Measurements from ENCODE around the gene SREBF2. TPM values are rescaled to one million over a fixed set of nuclear protein-coding genes. Genes with fewer than 3 reads are reported as not detected.
A peak's percentile ranks its signal among the peaks of the same experiment; 100 is the strongest.
"Not testable (repeated sequence)": the region's sequence is repeated elsewhere in the genome, so short reads cannot be mapped to it uniquely, and the experiment has no call there.

Gene SREBF2
- total RNA-seq, 1 donor from 2014 or later, result 80.3 TPM

DNA sequence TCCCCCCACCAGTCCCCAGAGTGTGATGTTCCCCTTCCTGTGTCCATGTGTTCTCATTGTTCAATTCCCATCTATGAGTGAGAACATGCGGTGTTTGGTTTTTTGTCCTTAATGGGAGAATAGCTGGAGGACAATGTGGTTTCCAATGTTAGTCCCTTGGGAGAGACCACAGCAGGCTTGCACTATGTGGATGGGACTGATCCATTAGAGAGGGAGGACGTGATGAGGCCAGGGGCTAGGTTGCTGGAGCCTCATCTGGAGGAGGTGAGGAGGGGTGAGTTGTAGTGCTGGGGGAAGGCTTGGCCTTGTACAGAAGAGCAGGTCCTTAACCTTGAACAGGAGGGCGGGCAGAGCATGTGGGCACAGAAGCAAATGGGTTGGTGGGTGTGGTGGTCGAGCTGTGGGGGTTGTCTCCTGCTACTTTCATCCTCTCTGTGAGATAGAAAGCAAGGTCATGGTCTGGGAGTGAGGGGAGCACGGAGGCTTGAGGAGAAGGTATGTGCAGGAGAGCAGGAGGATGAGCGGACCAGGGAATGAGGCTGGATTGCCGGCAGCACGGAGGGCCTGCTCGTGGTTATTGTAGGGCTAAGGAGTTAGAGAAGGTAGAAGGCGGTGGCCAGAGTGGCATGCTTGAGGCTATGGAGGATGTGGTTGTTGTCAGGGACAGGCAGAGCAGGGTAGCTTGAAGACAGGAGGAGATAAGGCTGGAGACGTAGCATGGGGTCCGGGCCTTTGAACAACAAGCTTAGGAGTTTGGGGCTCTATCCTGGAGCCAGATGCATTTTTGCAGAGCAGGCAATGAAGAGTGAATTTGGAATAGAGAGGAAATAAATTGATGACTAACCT, 11.2 kb upstream of the SREBF2 start:
- DNase-seq (ENCODE audit: low read depth), result no peak

DNA sequence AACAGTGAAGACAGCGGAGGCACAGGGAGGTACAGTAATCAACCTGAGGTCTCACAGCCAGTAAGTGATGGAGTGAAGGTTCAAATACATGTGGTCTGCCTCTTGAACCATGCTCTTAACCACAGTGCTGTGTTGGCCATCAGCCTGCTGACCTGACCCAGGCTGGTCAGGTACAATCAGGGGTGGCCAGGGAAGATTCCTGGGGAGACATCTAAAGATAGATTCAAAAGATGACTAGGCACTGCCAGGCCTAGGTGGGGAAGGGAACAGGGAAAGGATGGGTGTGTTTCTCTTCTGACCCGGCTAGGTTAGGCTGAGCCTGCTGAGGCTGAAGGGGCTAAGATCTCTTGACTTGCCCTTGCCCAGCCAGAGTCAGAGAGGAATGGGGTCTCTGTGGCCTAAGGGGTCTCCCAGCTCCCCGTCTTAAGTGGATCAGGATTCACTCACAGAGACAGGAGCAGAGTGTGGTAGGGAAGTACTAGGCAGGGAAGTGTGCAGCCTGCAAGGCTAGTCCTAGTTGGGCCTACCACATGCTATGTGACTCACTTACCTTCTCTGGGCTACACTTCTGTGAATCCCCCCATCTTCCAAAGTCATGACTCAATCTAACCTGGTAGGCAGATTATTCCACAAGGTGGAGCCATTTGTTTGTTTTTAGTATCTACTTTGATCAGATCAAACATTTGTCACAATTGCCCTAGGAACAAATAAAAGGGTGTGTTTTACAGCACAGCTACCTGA, 10.4 kb upstream of the SREBF2 start:
- DNase-seq (ENCODE audit: low read depth), result peak; percentile 89

DNA sequence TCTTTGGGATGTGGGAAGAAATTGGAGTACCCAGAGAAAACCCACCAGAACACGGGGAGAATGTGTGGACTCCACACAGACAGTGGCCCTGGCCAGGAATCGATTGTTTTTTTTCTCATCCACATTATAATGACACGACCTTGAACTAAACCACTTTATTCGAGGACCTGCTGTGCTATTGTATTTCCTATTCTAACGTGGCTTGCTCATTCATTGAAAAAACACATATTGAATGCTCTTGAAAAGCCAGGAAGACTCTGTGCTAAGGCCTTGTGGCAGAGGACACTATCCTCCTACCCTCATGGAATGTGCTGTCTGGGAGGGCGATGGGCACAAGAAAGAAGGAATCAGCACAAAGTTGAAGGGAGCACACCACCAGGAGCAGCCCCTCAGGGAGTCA, 9.1 kb upstream of the SREBF2 start:
- no peak for DNase-seq (ENCODE audit: low read depth)

DNA sequence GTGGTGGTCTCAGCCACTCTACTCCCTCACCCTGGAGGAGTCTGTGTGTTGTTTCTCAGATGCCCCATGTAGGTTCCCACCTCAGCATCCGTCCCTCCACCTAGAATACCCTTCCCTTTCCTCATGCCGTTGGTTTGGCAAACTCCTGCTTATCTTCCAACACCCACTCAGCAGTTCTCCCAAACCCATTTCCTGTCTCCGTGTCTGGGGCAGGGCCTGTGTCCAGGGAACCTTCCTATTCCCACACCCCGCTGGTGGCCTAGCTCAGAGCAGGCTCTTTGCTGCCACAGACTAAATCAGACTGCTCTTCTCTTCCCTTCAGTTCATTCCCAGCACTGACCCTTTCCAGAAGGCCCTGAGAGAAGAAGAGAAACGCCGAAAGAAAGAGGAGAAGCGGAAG, 7.5 kb upstream of the SREBF2 start:
- DNase-seq (ENCODE audit: low read depth), result no peak

DNA sequence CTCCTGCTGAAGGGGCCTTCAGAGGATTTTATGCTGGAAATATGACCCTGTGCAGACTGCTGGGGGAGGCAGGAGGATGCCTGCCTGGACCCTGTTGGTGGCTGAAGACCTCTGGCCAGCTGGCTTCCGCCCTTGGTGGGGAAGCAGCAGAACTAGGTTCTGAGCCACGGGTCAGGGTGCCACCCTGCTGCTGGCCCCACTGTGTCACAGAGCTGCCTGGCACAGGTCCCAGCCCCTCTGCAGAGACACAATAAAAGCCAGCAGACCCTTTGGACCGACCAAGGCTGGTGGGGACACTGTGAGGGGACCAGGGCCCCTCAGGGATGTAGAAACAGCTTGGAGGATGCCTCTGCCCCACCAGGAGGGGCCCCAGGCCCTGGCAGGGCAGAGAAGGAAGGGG, 6.9 kb upstream of the SREBF2 start:
- no peak for DNase-seq (ENCODE audit: low read depth)

DNA sequence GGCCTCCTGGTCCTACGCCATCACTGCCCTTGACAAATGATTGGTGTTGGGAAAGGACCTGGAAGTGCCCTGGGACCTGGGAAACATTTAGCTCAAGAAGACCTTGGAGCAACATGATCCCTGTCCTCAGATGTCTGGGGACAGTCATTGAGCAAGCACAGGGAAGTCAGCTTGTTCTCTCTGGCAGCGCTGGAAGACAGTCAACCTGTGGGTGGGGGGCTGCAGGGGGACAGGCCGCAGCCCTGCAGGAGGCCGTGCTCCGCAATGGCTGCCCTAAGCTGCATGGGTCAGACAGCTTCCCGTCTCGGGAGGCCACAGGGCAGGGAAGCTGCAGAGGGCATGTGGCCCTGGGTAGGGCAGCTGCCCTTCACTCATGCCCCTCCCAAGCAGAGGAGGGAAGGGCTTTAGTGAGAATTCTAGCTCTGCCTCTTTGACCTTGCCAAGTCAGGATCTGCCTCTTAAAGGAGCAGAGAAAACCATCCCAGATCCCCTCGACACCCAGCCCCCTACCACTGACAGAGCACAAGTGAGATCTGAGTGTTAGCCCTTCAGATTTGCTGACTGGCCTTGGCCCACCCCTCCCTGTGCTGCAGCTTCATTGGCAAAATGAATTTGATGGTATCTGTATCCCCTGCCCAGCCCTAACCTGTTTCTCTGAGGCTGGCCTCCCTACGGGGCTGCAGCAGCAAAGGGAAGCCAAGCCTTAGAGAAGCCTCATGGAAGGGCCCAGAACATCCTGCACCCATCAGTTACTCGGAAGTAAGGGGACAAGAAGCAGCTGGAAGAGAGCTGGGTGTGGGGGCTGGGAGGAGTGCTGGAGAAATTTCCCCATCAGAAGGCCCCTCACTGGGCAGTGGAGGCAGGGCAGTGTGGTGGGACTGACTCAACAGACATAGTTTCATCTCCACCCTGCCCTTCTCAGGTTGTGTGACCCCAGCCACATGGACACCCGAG, 6.2 kb upstream of the SREBF2 start:
- no peak for DNase-seq (ENCODE audit: low read depth)

DNA sequence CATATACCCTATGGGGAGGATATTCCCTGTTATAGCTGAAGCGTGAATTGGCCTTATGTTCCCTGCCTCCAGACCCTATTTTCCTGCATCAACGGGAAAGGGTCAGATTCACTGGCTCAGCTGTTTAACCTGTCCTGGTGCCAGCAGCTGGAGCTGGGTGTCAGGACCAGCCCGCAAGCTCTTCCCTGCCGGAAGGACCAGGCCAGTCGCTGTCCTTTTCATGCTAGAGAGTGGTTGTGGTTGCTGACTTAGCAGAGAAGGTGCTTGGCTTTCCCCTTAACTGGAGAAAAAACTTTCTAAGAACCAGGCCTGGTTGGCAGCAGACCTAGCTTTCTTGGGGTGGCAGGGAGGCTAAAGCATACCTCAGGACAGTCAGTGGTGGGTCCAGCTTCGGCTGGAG, 5.2 kb upstream of the SREBF2 start:
- DNase-seq (ENCODE audit: low read depth), result no peak

DNA sequence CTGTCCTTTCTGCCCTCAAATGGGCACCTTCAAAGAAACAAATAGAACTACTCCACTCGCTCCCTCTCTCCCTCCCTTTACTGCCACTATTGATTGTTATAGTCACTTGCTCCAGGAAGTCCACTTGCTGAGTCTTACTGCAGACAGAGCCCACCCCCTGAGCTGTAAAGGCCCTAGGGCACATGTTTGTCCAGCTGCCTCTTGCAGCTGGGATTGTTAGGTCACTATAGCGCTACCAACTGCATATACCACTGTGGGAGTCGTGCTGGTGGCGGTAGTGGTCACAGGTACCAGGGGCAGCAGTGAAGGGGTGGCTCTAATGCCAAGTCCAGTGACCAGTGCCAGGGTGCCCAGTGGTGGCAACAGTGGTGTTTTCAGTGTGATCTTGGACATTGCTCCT, 4.4 kb upstream of the SREBF2 start:
- no peak for DNase-seq (ENCODE audit: low read depth)

DNA sequence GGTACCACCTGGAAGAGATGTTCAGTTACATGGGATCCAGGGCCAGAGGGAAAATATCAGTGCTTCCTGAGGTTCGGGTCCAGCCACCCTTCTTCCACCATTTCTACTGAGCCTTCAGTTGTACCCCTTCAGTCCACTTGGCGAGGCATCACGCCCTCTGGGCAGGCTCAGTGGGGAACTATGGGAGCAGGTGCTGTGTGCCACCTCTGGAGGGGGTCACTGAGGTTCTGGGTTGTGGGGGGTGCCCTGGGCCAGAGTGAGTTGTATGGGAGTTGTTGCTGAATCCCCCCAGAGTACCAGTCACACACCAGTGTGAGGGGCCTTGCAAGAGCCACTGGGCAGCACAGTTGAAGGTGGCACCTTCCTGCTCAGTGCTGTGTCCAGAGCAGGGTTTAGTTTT, 2.7 kb upstream of the SREBF2 start:
- no peak for DNase-seq (ENCODE audit: low read depth)

DNA sequence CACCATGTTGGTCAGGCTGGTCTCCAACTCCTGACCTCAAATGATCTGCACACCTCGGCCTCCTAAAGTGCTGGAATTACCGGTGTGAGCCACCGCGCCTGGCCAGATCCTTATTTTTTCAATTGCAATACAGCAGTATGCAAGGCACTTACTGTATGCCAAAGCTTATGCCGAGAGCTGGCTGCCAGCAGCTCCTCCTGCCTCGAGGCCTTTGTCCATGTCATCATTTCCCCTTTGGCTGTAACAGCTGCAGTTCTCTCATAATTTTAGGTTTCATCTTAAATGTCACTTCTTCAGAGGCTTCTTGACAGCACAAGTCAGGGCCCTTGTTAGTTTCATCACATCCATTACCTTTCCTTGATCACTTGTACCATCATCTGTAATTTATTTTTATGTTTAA, 1.5 kb upstream of the SREBF2 start:
- no peak for DNase-seq (ENCODE audit: low read depth)

DNA sequence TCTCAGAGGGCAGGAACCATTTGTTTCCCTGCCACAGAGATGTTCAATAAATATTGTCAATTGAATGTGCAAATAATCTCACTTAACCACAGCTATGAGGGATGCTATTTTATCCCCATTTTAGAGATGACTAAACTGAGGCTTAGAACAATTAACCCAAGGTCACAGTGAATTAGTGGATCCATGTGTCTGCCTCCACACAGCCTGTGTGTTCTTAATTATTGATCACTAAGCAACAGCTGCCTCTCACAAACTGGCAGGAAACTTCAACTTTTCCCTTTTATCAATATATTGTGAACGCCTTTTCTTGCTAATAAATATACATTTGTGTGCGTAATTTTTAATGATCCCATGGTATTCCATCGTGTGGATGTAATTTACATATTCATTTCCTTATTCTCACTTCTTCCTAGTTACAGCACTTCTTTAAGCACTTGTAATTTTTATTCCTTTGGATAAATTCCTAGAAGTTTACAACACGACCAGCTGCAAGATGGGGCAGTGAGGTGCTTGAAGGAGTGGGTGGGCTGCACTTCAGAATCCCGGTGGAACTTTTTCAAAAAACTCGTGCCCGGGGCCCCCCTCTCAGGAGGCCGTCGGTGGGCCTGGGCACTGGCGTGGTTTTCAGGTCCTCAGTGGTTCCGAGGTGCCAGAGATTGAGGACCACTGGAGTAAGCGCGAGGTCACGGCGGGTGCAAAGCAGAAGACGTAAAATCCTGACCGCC, 915 bp upstream of the SREBF2 start:
- peak; percentile 48 for DNase-seq (ENCODE audit: low read depth)

DNA sequence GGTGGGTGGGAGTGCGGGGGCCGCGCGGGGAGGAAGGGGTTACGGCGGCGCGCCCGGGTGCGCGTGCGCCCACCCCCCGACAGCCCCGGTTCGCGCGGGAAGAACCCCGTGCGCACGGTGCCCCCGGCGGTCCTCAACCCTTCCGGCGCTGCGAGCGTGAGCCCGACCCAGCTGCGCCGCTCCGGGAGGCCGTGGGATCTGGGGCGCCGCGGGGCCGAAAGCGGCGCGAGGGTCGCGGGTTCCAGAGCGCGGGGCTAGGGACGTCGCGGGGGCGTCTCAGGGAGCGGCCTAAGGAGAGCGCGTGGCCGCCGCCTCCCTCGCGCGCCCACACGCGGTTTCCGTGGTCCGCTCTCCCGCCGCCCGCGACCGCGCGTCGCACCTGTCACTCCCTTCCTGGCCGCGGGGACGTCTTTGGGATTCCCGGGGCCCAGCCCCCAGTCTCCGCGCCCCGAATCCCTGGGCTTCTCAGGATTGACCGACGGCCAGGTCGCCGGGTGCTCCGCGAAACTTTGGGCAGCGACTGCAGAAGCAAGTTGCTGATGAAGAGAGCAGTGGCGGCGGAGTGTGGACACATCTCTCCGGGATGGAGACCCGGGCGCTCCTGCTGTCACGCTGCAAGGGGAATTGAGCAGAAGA, 582 bp downstream of the SREBF2 start:
- no peak for DNase-seq (ENCODE audit: low read depth)

DNA sequence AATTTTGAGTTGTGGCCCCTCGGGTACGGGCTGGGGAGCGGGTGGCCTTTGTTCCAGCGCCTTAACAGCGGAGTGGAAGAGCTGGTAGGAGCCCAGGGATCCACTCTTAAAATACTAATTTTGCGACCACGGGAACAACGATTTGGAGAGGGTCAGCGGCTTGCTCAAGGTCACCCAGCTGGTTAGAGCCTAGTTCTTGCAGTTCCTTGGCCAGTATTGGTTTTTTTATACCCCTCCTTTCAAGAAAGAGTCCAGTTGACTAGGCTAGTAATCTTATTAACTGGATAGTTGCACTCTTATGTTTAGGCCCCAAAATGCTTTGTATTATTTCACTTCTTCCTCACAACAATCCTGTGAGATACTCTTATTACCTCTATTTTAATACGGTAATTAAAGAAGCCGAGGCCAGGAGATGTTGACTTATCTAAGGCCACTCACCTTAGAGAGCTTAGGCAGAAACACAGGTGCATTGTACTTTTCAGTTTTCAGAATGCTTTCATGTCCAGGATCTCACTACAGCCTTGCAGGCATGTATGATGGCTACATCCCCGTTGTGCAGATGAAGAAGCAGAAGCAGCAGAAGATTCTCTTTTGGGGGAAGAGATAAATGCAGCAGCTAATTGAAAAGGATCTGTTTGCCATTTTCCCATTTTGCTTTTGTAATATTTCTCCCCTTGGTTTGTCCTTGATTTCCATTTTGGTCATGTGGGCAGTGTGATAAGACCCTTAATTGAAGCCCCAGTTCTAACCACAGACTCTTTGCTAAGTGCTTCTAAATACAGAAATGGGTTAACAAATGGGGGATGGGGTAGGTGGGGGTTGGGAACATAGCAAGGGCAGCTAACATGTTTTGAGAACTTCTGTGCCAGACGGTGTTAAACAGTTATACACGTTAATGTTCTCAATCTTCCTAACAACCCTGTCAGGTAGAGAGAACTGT, 1.4 kb downstream of the SREBF2 start:
- no peak for DNase-seq (ENCODE audit: low read depth)

DNA sequence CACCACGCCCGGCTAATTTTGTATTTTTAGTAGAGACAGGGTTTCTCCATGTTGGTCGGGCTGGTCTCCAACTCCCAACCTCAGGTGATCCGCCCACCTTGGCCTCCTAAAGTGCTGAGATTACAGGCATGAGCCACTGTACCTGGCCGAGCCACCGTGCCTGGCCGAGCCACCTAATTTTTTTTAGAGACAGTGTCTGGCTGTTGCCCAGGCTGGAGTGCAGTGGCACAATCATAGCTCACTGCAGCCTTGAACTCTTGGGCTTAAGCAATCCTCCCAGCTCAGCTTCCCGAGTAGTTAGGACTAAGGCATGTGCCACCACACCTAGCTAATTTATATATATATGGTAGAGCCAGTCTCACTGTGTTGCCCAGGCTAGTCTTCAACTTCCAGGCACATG, 2.6 kb downstream of the SREBF2 start:
- DNase-seq (ENCODE audit: low read depth), result not testable (repeated sequence)

DNA sequence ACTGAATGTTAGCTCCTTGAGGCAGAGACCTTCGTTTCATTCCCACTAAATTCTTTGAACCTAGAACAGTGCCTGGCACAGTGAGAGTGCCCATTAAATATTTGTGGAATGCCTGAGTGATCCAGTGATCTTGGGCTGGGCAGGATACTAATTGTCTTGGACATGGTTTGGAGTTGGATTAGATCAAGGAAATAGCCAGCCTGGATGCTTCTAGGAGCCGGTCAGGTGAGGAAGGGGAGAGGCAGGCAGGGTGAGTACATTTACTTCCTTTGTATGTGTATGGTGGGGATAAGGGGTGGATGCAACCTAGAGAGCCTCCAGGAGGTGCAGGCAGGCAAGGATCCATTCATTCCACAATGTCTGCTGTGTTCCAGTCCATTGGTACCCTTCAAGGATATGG, 3.6 kb downstream of the SREBF2 start:
- no peak for DNase-seq (ENCODE audit: low read depth)

DNA sequence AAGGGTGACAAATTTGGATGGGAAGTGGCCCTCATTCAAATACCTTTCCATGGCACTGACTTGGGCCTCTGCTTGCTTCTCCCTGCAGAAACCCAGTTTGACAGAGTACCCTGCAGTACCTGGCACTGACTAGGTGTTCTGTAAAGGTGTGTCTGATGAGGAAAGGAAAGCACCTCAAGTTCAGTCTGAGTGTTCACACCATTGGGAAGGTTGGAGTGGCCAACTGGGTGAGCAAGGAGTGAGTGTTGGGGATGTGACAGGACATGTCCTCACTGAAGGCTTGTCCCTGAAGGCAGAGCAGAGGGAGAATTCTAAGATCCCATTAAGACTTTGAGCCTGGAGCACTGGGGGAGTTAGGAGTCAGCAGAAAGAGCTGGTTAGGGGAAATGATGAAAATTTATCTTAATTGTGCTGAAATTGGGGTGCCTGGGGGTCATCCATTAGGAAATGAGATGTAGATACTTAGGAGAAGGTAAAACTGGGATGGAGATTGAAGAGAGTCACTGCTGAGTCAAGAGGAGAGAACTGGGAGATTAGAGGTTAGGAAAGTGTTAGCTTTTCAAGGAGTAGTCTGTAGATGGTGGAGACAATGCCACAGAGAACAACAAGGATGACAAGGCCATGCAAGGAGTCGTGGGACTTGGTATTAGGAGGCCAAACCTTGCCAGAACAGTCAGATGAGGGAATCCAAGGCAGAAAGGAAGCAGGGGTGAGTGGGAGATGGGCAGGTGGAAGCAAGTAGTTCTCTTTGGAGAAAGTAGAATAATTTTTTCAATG, 6.1 kb downstream of the SREBF2 start:
- no peak for DNase-seq (ENCODE audit: low read depth)

DNA sequence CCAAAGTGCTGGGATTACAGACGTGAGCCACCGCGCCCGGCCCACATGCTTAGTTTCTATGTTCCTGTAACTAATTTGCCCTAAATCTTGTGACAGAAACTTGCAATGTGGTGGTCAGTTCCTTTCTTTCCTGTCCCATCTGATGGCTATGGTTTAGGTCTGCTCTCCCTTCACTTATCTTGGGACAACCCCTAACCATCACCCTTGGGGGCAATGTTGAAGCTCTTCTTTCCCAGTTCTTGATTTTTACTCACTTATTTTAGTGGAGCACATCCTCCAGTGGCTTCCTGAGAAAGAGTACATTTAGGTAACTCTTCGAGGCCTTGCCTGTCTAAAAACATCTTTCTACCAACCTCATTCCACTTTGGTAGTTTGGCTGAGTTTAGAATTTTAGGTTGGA, 7.3 kb downstream of the SREBF2 start:
- no peak for DNase-seq (ENCODE audit: low read depth)

DNA sequence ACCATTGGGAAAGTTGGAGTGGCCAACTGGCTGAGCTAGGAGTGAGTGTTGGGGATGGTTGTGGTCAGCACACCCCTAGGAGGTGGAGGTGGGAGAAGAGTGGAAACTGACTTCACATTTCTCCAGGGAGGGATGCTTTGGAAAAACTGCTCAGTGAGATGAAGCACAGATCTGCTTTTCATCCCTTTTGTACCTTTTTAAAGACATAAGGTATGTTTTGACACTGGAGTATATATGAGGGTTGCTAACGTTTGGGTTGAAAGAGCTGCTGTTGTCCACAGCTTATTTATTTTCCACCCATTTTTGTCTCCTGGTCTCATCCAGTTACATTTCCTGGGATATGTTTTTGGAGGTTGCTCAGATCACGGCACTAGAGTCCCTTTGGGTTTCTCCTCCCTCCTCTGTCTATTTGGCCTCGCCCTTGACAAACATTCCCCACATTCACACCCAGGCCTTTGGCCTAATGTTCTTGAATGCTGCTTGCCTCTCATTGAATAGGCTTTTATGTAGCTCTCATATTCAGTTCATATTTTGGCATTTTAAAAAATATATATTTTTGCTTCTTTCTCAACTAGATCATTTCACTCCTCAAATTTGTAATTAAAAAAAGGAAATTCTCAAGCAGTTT, 8.3 kb downstream of the SREBF2 start:
- no peak for DNase-seq (ENCODE audit: low read depth)
